Uterus (tissue), 2 donors: ENCODE data around the gene ARMC2.

ENCODE experiments used
- CTCF ChIP-seq, 4 experiments: fragments of 200-600 bp in 2 of 4; fragments of 450-650 bp in 2 of 4; sonication (generic) in 2 of 4; IDR thresholded peaks; one replicate each; pipeline ENCODE4 v1.5.1; 2016 to 2019; ENCODE audit warnings: antibody characterized with exemption in 4 of 4, mild to moderate bottlenecking in 2 of 4, moderate library complexity in 1 of 4
- POLR2A ChIP-seq, 2 donors: fragments of 450-650 bp; IDR thresholded peaks; one replicate each; pipeline ENCODE4 v1.6.1; 2016; ENCODE audit warnings: antibody characterized with exemption in 2 of 2, mild to moderate bottlenecking in 1 of 2, moderate library complexity in 1 of 2

- TF ChIP-seq CTCF (IDR thresholded peaks at IDR 0.05) = no peak
- no peak for TF ChIP-seq POLR2A (IDR thresholded peaks at IDR 0.05)
These were observed 1.6 kb upstream of the ARMC2 start for GRCh38 chr6:108846628-108847027.
